Ascending aorta (tissue), 2 donors: ENCODE results near the gene CFAP410. TPM values are rescaled to one million over a fixed set of nuclear protein-coding genes. Genes with fewer than 3 reads are reported as not detected.

Experiments
- DNase-seq, 2 donors: peaks; one replicate each; pipeline ENCODE4 v3.0.0-alpha.2; 2019; ENCODE audit warnings: low spot score in 2 of 2
- H3K27ac ChIP-seq, 2 donors: fragments of 200-600 bp; sonication (generic); one replicate each; pipeline ENCODE4 v1.5.1; 2016 to 2017; ENCODE audit warnings: mild to moderate bottlenecking in 1 of 2
- H3K27me3 ChIP-seq: fragments of 200-600 bp; sonication (generic); one replicate; pipeline ENCODE4 v1.5.1; 2017
- H3K36me3 ChIP-seq, 2 donors: fragments of 200-600 bp; sonication (generic); one replicate each; pipeline ENCODE4 v1.5.1; 2016
- H3K4me1 ChIP-seq, 2 donors: fragments of 200-600 bp; sonication (generic); one replicate each; pipeline ENCODE4 v1.5.1; 2016 to 2017; ENCODE audit warnings: mild to moderate bottlenecking in 1 of 2
- H3K4me3 ChIP-seq, 2 donors: fragments of 200-600 bp; sonication (generic); one replicate each; pipeline ENCODE4 v1.5.1; 2016 to 2017; ENCODE audit warnings: mild to moderate bottlenecking in 1 of 2
- H3K9me3 ChIP-seq, 2 donors: fragments of 200-600 bp; sonication (generic); one replicate each; pipeline ENCODE4 v1.5.1; 2016
- CTCF ChIP-seq, 3 experiments: fragments of 200-600 bp in 2 of 3; fragments of 450-650 bp in 1 of 3; sonication (generic) in 2 of 3; IDR thresholded peaks; one replicate each; pipeline ENCODE4 v1.5.1; 2016 to 2019; ENCODE audit warnings: antibody characterized with exemption in 3 of 3, mild to moderate bottlenecking in 1 of 3, moderate library complexity in 1 of 3
- intact Hi-C: fragments of 100-400 bp; cut with DNase I; formaldehyde crosslinking; loops from one replicate; pipeline ENCODE4 v1.15.1; 2023
- total RNA-seq: library from RNA; depleted of rRNA; stranded (reverse); fragments of >200 nt; gene quantifications from one replicate; pipeline ENCODE4 v1.1.0, GENCODE V29; 2016

Gene CFAP410
- total RNA-seq, 1 donor from 2014 or later, result 68.5 TPM

- TF ChIP-seq CTCF (IDR thresholded peaks at IDR 0.05), result no peak
- Histone ChIP-seq H3K4me1 (no peaks in the 10 kb centered on the region), H3K27ac (no peak overlapping the region), H3K4me3 (no peak overlapping the region), H3K27me3 (no peaks in the 10 kb centered on the region), H3K9me3 (no peaks in the 10 kb centered on the region), H3K36me3 (peaks cover 68 to 75% of the 10 kb centered on the region in 2 donors)
- intact Hi-C loops, result no loop called here
- DNase-seq, result no peak
Observed at GRCh38 chr21:44312716-44313115, 26.5 kb downstream of the CFAP410 start.

GRCh38 chr21:44312089-44312488 is 27.1 kb downstream of the CFAP410 start:
- H3K27ac ChIP-seq, result no peak overlapping the region
- H3K4me3 ChIP-seq, result no peak overlapping the region
- H3K9me3 ChIP-seq, result no peaks in the 10 kb centered on the region
- H3K4me1 ChIP-seq, result no peaks in the 10 kb centered on the region
- no peak for TF ChIP-seq CTCF (IDR thresholded peaks at IDR 0.05)
- intact Hi-C loops, result no loop called here
- peaks cover 64 to 75% of the 10 kb centered on the region in 2 donors for H3K36me3 ChIP-seq
- DNase-seq, result no peak
- no peaks in the 10 kb centered on the region for H3K27me3 ChIP-seq

GRCh38 chr21:44310628-44311507 is 28.3 kb downstream of the CFAP410 start:
- H3K4me3 ChIP-seq, result no peak overlapping the region
- peaks cover 56 to 66% of the 10 kb centered on the region in 2 donors for H3K36me3 ChIP-seq
- no peaks in the 10 kb centered on the region for H3K9me3 ChIP-seq
- DNase-seq, result no peak
- no peaks in the 10 kb centered on the region for H3K4me1 ChIP-seq
- no peak overlapping the region for H3K27ac ChIP-seq
- H3K27me3 ChIP-seq, result no peaks in the 10 kb centered on the region
- no peak for TF ChIP-seq CTCF (IDR thresholded peaks at IDR 0.05)
- intact Hi-C loops, result no loop called here

GRCh38 chr21:44306936-44307704 is 32.1 kb downstream of the CFAP410 start:
- peaks cover 29 to 34% of the 10 kb centered on the region in 2 donors for H3K36me3 ChIP-seq
- H3K4me1 ChIP-seq, result peaks cover 0 to 15% of the 10 kb centered on the region in 2 donors
- no peak overlapping the region for H3K4me3 ChIP-seq
- no peak for TF ChIP-seq CTCF (IDR thresholded peaks at IDR 0.05)
- H3K9me3 ChIP-seq, result no peaks in the 10 kb centered on the region
- no peaks in the 10 kb centered on the region for H3K27me3 ChIP-seq
- intact Hi-C loops, result no loop called here
- no peak for DNase-seq
- H3K27ac ChIP-seq, result no peak overlapping the region

- H3K27me3 ChIP-seq, result no peaks in the 10 kb centered on the region
- H3K36me3 ChIP-seq, result peaks cover 16 to 19% of the 10 kb centered on the region in 2 donors
- DNase-seq, result no peak
- intact Hi-C loops, result no loop called here
- no peak for TF ChIP-seq CTCF (IDR thresholded peaks at IDR 0.05)
- H3K9me3 ChIP-seq, result no peaks in the 10 kb centered on the region
- H3K27ac ChIP-seq, result no peak overlapping the region
- peaks cover 5 to 28% of the 10 kb centered on the region in 2 donors for H3K4me1 ChIP-seq
- no peak overlapping the region for H3K4me3 ChIP-seq
Observed at GRCh38 chr21:44305691-44306090, 33.5 kb downstream of the CFAP410 start.
